ENCODE results near the gene COL26A1.

DNA sequence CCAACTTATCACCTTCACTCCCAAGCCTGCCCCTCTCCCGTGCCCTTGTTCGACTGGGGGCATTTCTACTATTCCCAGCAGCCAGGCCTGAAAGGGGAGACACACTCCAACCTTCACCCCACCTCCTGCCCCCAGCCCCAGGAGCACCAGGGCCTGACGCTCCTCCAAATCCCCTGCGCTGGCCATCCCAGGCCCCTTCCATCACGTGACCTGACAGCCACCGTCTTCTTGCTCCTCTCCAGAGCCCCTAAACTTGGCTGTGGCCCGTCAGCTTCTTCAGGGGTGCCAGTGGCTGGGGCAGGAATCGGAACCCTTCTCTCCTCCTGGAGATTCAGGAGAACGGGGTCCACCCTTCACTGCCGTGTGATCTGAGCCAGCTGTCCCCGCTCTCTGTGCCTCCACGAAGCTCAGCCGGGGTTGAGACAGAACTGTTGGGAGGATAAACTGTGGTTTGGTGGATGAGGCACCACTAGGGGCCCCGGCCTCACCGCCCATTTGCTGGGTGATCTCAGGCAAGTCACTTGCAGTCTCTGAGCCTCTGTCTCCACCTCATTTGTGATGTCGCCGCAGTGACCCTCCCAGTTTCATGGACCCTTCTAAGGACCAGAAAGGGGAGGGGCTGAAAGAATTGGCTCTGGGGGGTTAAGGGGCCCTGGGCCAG lies 175.4 kb downstream of the COL26A1 start:
- TF ChIP-seq, protein P1, sequence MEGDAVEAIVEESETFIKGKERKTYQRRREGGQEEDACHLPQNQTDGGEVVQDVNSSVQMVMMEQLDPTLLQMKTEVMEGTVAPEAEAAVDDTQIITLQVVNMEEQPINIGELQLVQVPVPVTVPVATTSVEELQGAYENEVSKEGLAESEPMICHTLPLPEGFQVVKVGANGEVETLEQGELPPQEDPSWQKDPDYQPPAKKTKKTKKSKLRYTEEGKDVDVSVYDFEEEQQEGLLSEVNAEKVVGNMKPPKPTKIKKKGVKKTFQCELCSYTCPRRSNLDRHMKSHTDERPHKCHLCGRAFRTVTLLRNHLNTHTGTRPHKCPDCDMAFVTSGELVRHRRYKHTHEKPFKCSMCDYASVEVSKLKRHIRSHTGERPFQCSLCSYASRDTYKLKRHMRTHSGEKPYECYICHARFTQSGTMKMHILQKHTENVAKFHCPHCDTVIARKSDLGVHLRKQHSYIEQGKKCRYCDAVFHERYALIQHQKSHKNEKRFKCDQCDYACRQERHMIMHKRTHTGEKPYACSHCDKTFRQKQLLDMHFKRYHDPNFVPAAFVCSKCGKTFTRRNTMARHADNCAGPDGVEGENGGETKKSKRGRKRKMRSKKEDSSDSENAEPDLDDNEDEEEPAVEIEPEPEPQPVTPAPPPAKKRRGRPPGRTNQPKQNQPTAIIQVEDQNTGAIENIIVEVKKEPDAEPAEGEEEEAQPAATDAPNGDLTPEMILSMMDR (IDR thresholded peaks at IDR 0.05): no peak
- TF ChIP-seq POLR2A (IDR thresholded peaks at IDR 0.05) (no peak), EP300 (IDR thresholded peaks at IDR 0.05) (no peak)
